ENCODE measurements around the gene USP17L5. TPM values are rescaled to one million over a fixed set of nuclear protein-coding genes. Genes with fewer than 3 reads are reported as not detected.
A peak's percentile ranks its signal among the peaks of the same experiment; 100 is the strongest.
"Not testable (repeated sequence)": the region's sequence is repeated elsewhere in the genome, so short reads cannot be mapped to it uniquely, and the experiment has no call there.

USP17L5 gene
- total and polyA plus RNA-seq, 2 of the 4 experiments (the other 2 are of a cell fraction), result not detected

DNA sequence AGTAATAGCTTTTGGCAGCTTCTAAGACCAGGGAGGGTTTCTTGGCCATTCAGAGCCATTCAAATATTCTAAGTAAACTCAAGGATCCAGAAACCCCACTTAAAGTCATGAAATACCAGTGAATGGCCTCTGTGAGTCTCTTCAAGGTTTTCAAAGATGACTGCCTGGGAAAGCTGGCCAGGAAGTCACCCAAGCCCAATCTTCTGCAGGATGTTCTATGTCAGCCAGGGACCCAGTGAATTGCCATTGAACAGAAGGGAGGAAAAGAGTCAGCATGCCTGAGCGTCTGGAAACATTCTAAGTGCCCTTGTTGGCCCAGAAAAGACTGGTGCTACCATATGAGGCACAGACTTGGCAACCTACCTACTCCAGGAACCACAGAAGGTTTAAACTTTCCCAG is 40.7 kb downstream of the USP17L5 start:
- H2BK15ac ChIP-seq (ENCODE audit: low read depth, low read length); H4K5ac ChIP-seq (ENCODE audit: low read depth, low read length); H3K9ac ChIP-seq (ENCODE audit: low read depth, low read length); H3K9me3 ChIP-seq (ENCODE audit: control insufficient read depth, insufficient read depth, low read length); H3K9me1 ChIP-seq (ENCODE audit: insufficient read depth, low read length); POLR2A ChIA-PET (ENCODE audit: unreplicated experiment); H3K27me3 ChIP-seq (ENCODE audit: control insufficient read depth, insufficient read depth, low read length); H3K27ac ChIP-seq (ENCODE audit: insufficient read depth, low read length); H3K23ac ChIP-seq (ENCODE audit: low read depth, low read length); H3K14ac ChIP-seq (replicated peaks; ENCODE audit: low read depth, low read length); H3K4me3 ChIP-seq (ENCODE audit: insufficient read depth, low read depth, low read length); intact Hi-C loops (cut with micrococcal nuclease); dilution Hi-C loops (cut with HindIII; ENCODE audit: low sequenced_read_pairs, unreplicated experiment); in situ Hi-C loops (cut with MboI; ENCODE audit: low sequenced_read_pairs); H2AFZ ChIP-seq (replicated peaks; ENCODE audit: low read length, poor library complexity); BruUV-seq (replicated peaks); H2BK5ac ChIP-seq (ENCODE audit: low read depth, low read length, poor library complexity, severe bottlenecking); H2AK5ac ChIP-seq (ENCODE audit: low read depth, low read length); H3K79me1 ChIP-seq (ENCODE audit: low read depth in 1 of 2, low read length in 2 of 2); H3K36me3 ChIP-seq (ENCODE audit: control insufficient read depth, insufficient read depth, low read length); H3K56ac ChIP-seq (ENCODE audit: extremely low read depth, insufficient read depth, low read length); H3K4me1 ChIP-seq (ENCODE audit: control insufficient read depth, insufficient read depth, low read length); DNase-seq; H4K91ac ChIP-seq (ENCODE audit: insufficient read depth, low read depth, low read length); H3K4ac ChIP-seq (ENCODE audit: low read depth, low read length); H3K4me2 ChIP-seq (ENCODE audit: low read depth, low read length); H3K18ac ChIP-seq (ENCODE audit: low read depth, low read length); ATAC-seq (ENCODE audit: low read depth); H2BK20ac ChIP-seq (ENCODE audit: low read depth, low read length); H2BK120ac ChIP-seq (ENCODE audit: low read depth, low read length); H4K8ac ChIP-seq (ENCODE audit: low read depth in 2 of 2, low read length in 2 of 2); H2AK9ac ChIP-seq (replicated peaks; ENCODE audit: low read depth, low read length, poor library complexity); H4K20me1 ChIP-seq (ENCODE audit: insufficient read depth, low read length): not testable (repeated sequence)
- WGBS, 2 experiments (ENCODE audit: extremely low coverage in 2 of 2, insufficient read length in 1 of 2), result no CpG with 5 or more reads among the region's 1 CpG
- CTCF ChIA-PET, result interaction anchor here (0.7 kb wide), 1 partner anchor 1537 kb away, joined by 3 read pairs; no protein-coding TSS in a partner anchor

DNA sequence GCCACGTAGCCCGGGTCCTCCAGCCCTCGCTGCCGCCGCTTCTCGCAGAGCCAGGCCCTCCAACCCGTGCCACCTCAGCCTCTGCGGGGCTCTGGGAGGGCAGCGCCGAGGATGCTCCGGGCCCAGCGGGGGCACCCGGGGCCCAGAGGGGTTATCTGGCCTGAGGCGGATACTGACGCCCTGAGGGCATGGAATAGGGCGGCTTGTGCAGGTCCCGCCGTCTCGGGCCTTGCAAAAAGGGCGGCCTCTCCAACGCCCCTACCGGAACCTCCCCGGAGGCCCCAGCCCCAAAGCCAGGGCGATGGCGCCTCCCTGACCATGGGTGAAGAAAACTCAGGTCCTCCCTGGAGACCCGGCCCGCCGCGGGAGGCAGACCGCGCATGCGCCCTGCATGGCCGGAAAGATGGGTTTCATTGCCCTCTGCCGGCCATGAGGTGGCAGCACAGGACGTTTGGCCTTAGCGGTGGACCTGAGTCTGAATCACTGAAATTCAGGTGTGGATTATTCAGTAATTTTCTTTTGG is 41.9 kb downstream of the USP17L5 start:
- CTCF ChIA-PET; H2BK15ac ChIP-seq (ENCODE audit: low read depth, low read length); intact Hi-C loops (cut with micrococcal nuclease); H2BK120ac ChIP-seq (ENCODE audit: low read depth, low read length); H3K56ac ChIP-seq (ENCODE audit: extremely low read depth, insufficient read depth, low read length); H3K79me1 ChIP-seq (ENCODE audit: low read depth in 1 of 2, low read length in 2 of 2); BruUV-seq (replicated peaks); H4K91ac ChIP-seq (ENCODE audit: insufficient read depth, low read depth, low read length); H3K14ac ChIP-seq (replicated peaks; ENCODE audit: low read depth, low read length); H4K8ac ChIP-seq (ENCODE audit: low read depth in 2 of 2, low read length in 2 of 2); H2AK9ac ChIP-seq (replicated peaks; ENCODE audit: low read depth, low read length, poor library complexity); H3K4ac ChIP-seq (ENCODE audit: low read depth, low read length); H3K27ac ChIP-seq (ENCODE audit: insufficient read depth, low read length); H2BK20ac ChIP-seq (ENCODE audit: low read depth, low read length); H3K36me3 ChIP-seq (ENCODE audit: control insufficient read depth, insufficient read depth, low read length); ATAC-seq (ENCODE audit: low read depth); DNase-seq; dilution Hi-C loops (cut with HindIII; ENCODE audit: low sequenced_read_pairs, unreplicated experiment); H3K9me1 ChIP-seq (ENCODE audit: insufficient read depth, low read length); H3K9me3 ChIP-seq (ENCODE audit: control insufficient read depth, insufficient read depth, low read length); POLR2A ChIA-PET (ENCODE audit: unreplicated experiment); H3K9ac ChIP-seq (ENCODE audit: low read depth, low read length); H4K20me1 ChIP-seq (ENCODE audit: insufficient read depth, low read length); H3K23ac ChIP-seq (ENCODE audit: low read depth, low read length); H3K4me1 ChIP-seq (ENCODE audit: control insufficient read depth, insufficient read depth, low read length); H2BK5ac ChIP-seq (ENCODE audit: low read depth, low read length, poor library complexity, severe bottlenecking); H2AFZ ChIP-seq (replicated peaks; ENCODE audit: low read length, poor library complexity); H2AK5ac ChIP-seq (ENCODE audit: low read depth, low read length); in situ Hi-C loops (cut with MboI; ENCODE audit: low sequenced_read_pairs); H4K5ac ChIP-seq (ENCODE audit: low read depth, low read length); H3K18ac ChIP-seq (ENCODE audit: low read depth, low read length); H3K27me3 ChIP-seq (ENCODE audit: control insufficient read depth, insufficient read depth, low read length); H3K4me2 ChIP-seq (ENCODE audit: low read depth, low read length): not testable (repeated sequence)
- 80% methylated on average over 5 of the region's 36 CpGs; no CpG with 5 or more reads in 1 of the 2 experiments for WGBS, 2 experiments (ENCODE audit: extremely low coverage in 2 of 2, insufficient read length in 1 of 2)
- H3K4me3 ChIP-seq (ENCODE audit: insufficient read depth, low read depth, low read length), result peak overlapping the region; percentile 18; the same call in 1 of the 2 replicates
